Hepatocyte (in vitro differentiated cells): ENCODE measurements around the gene ARVCF.

Experiments
- EZH2 ChIP-seq: fragments of 200-600 bp; sonication (generic); IDR thresholded peaks from 2 replicates; pipeline ENCODE4 v1.6.1; 2016; ENCODE audit warnings: antibody characterized with exemption, mild to moderate bottlenecking, borderline replicate concordance
- TF ChIP-seq, protein P1 (sequence below): fragments of 200-600 bp; sonication (generic); IDR thresholded peaks from 2 replicates; pipeline ENCODE4 v1.5.1; 2016; ENCODE audit warnings: antibody characterized with exemption, mild to moderate bottlenecking; ENCODE audit not compliant: poor library complexity

DNA sequence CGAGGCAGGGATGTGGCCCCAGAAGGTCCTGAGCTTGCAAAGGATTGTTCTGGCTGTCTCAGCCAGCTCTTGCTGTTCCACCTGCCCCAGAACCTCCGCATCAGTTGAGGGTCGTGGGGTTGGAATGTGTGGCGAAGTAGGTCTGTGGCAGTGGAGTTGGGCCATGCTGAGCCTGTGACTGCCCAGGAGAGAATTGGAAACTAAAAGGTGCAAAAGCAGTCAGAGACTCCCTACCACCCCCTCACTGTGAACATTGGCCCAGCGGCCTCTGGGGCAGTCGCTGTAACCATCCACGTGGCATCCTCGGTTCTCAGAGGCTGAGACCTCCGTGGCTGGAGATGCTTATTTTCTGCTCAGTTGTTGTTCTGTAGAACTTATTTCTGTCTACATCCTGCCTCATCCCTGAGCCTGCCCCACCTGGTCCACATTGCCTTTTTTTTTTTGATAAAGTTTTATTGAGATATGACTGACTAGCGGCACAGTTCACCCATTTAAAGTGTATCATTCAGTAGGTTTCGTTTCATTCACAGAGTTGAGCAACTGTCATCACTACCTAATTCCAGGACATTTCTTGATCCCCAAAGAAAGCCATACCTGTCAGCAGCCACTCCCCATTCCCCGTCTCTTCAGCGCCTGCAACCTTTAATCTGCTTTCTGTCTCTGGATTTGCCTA is 41.1 kb upstream of the ARVCF start:
- TF ChIP-seq, protein P1, sequence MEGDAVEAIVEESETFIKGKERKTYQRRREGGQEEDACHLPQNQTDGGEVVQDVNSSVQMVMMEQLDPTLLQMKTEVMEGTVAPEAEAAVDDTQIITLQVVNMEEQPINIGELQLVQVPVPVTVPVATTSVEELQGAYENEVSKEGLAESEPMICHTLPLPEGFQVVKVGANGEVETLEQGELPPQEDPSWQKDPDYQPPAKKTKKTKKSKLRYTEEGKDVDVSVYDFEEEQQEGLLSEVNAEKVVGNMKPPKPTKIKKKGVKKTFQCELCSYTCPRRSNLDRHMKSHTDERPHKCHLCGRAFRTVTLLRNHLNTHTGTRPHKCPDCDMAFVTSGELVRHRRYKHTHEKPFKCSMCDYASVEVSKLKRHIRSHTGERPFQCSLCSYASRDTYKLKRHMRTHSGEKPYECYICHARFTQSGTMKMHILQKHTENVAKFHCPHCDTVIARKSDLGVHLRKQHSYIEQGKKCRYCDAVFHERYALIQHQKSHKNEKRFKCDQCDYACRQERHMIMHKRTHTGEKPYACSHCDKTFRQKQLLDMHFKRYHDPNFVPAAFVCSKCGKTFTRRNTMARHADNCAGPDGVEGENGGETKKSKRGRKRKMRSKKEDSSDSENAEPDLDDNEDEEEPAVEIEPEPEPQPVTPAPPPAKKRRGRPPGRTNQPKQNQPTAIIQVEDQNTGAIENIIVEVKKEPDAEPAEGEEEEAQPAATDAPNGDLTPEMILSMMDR = no peak
- TF ChIP-seq EZH2 = no peak
